GM12873 (cell line): ENCODE data around the gene NPC1L1.

Source experiments
- CTCF ChIP-seq: IDR thresholded peaks from 2 replicates; pipeline ENCODE4 v1.5.1; 2012; ENCODE audit warnings: low read depth, mild to moderate bottlenecking, moderate library complexity, low read length, control low read depth; ENCODE audit not compliant: insufficient read depth; ENCODE audit errors: missing control alignments

The NPC1L1 gene

GRCh38 chr7:44548893-44549292, 7.8 kb upstream of the NPC1L1 start:
- no peak for TF ChIP-seq CTCF

GRCh38 chr7:44547536-44548231, 6.6 kb upstream of the NPC1L1 start:
- TF ChIP-seq CTCF = no peak

GRCh38 chr7:44541876-44542610, 913 bp upstream of the NPC1L1 start:
- no peak for TF ChIP-seq CTCF

- no peak for TF ChIP-seq CTCF
Measured at GRCh38 chr7:44540592-44541027, 520 bp downstream of the NPC1L1 start.

GRCh38 chr7:44539669-44540506, 1.2 kb downstream of the NPC1L1 start:
- TF ChIP-seq CTCF = no peak

- TF ChIP-seq CTCF = no peak
Measured at GRCh38 chr7:44538798-44539668, 2.1 kb downstream of the NPC1L1 start.
